K562 (cell line): ENCODE data around the gene LTO1.

Source experiments
- CTCF ChIP-seq, 3 experiments: IDR thresholded peaks in 2 of 3; conservative IDR thresholded peaks in 1 of 3; 2 replicates each; pipeline ENCODE4 v1.5.1; 2011 to 2012; ENCODE audit warnings: low read length in 3 of 3, mild to moderate bottlenecking in 3 of 3, control low read depth in 2 of 3, improper control_type of control experiment in 1 of 3, inconsistent platforms in 1 of 3, low read depth in 1 of 3, mixed read lengths in 1 of 3, moderate library complexity in 1 of 3; ENCODE audit not compliant: insufficient read depth in 2 of 3
- E2F6 ChIP-seq, 2 experiments: IDR thresholded peaks; 2 replicates each; pipeline ENCODE4 v1.6.1; 2011; ENCODE audit warnings: borderline replicate concordance in 1 of 2, control low read depth in 1 of 2, low read depth in 1 of 2, low read length in 1 of 2, mild to moderate bottlenecking in 1 of 2, mixed read lengths in 1 of 2, moderate library complexity in 1 of 2; ENCODE audit not compliant: insufficient read depth in 1 of 2, insufficient read length in 1 of 2, poor library complexity in 1 of 2, severe bottlenecking in 1 of 2; ENCODE audit errors: extremely low read depth in 1 of 2
- EZH2 ChIP-seq: IDR thresholded peaks from 2 replicates; pipeline ENCODE4 v1.6.1; 2012; ENCODE audit warnings: low read depth, mild to moderate bottlenecking, inconsistent platforms, low read length, borderline replicate concordance
- FOXJ2 ChIP-seq: fragments of 200-800 bp; sonication (Bioruptor generic); IDR thresholded peaks from 2 replicates; pipeline ENCODE4 v1.6.1; 2016; ENCODE audit warnings: missing genetic modification characterization, missing compliant biosample characterization
- IRF9 ChIP-seq: fragments of 450-650 bp; IDR thresholded peaks from 2 replicates; pipeline ENCODE4 v1.6.1; 2016; ENCODE audit warnings: missing biosample characterization, missing genetic modification characterization
- JUNB ChIP-seq: fragments of 450-650 bp; formaldehyde crosslinking; conservative IDR thresholded peaks from 2 replicates; pipeline ENCODE4 v1.4.0; 2020; ENCODE audit warnings: mild to moderate bottlenecking
- NFYB ChIP-seq: IDR thresholded peaks from 2 replicates; pipeline ENCODE4 v1.6.1; 2011; ENCODE audit warnings: mild to moderate bottlenecking, moderate library complexity; ENCODE audit not compliant: insufficient read length; ENCODE audit errors: extremely low read depth
- POLR2A ChIP-seq: fragments of 450-650 bp; conservative IDR thresholded peaks from 2 replicates; pipeline ENCODE4 v1.6.1; 2016
- SIRT6 ChIP-seq: IDR thresholded peaks from one replicate; pipeline ENCODE4 v1.6.1; 2012; ENCODE audit warnings: low read depth, mild to moderate bottlenecking, control low read depth, inconsistent platforms, low read length, moderate library complexity
- SNRNP70 ChIP-seq: fragments of 200-400 bp; formaldehyde crosslinking; optimal IDR thresholded peaks from 2 replicates; pipeline ENCODE3; 2017; ENCODE audit warnings: low read depth, low read length
- TSHZ1 ChIP-seq: fragments of 250-450 bp; sonication (Bioruptor Pico); IDR thresholded peaks from 2 replicates; pipeline ENCODE4 v1.4.0; 2020; ENCODE audit warnings: mild to moderate bottlenecking, moderate library complexity
- ZKSCAN3 ChIP-seq: fragments of 250-450 bp; sonication (Bioruptor Pico); IDR thresholded peaks from 2 replicates; pipeline ENCODE4 v1.4.0; 2020
- ZNF140 ChIP-seq: fragments of 250-450 bp; sonication (Bioruptor Pico); IDR thresholded peaks from 2 replicates; pipeline ENCODE4 v1.8.0; 2021; ENCODE audit warnings: moderate library complexity, mild to moderate bottlenecking, inconsistent platforms

GRCh38 chr11:69670158-69670845, 4.9 kb downstream of the LTO1 start:
- TF ChIP-seq JUNB (CRISPR knock-in tag): no peak
- no peak for TF ChIP-seq SIRT6
- TF ChIP-seq E2F6 (IDR thresholded peaks at IDR 0.05; ENCODE audit: borderline replicate concordance in 1 of 2, extremely low read depth in 1 of 2, insufficient read depth in 1 of 2, insufficient read length in 1 of 2, low read depth in 1 of 2, low read length in 1 of 2, poor library complexity in 1 of 2, severe bottlenecking in 1 of 2): no peak
- no peak for TF ChIP-seq SNRNP70
- TF ChIP-seq TSHZ1 (CRISPR knock-in tag): no peak
- TF ChIP-seq CTCF (IDR thresholded peaks at IDR 0.05 in 2 of 3, conservative IDR thresholded peaks at IDR 0.05 in 1 of 3; ENCODE audit: insufficient read depth in 2 of 3, low read depth in 1 of 3, low read length in 3 of 3): peak; percentile 84 to 95 (median 89)
- TF ChIP-seq FOXJ2 (tag): no peak
- TF ChIP-seq POLR2A: no peak
- no peak for TF ChIP-seq EZH2
- no peak for TF ChIP-seq ZNF140 (CRISPR knock-in tag)
- TF ChIP-seq ZKSCAN3 (CRISPR knock-in tag): no peak
- TF ChIP-seq IRF9 (tag): no peak
- no peak for TF ChIP-seq NFYB
